Activated CD8-positive, alpha-beta memory T cell treated with anti-CD3 and anti-CD28 coated beads for 4 hours (primary cell): ENCODE measurements around the gene KLRD1.
"Not testable (repeated sequence)": the region's sequence is repeated elsewhere in the genome, so short reads cannot be mapped to it uniquely, and the experiment has no call there.

Experiments used
- DNase-seq, 2 donors: peaks; one replicate each; pipeline ENCODE4 v3.0.0-alpha.2; 2020; ENCODE audit warnings: low read depth in 2 of 2

The KLRD1 gene

GRCh38 chr12:10338470-10338869 lies 30.8 kb downstream of the KLRD1 start:
- not testable (repeated sequence) for DNase-seq

DNA sequence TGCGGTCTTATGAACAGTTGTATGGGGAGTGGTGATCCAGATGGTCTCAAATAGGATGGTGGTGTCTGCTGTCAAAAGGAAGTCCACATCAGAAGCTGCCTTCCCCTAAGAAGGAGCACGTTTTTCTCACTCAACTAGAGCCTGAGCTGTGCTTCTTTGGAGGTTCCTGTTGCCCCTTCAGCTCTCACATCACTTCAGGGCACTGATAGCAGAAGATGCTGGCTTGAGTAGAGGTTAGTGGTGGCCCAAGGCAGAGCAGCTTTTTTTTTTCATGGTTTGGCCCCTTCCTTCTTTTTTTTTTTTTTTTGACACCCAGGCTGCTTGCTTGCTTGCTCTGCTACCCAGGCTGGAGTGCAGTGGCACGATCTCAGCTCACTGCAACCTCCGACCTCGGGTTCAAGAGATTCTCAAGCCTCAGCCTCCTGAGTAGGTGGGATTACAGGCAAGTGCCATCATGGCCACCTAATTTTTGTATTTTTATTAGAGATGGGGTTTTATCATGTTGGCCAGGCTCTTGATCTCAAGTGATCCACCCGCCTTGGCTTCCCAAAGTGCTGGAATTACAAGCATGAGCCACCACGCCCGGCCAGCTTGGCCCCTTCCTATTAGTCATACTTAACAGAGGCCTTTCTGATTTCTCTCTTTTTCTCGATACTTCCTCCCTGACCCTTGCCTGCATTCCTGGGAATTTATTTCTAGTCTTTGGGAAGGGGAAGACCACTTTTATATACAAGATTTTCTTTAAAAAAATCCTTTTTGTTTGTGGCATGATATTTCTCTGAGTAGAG lies 31.6 kb downstream of the KLRD1 start:
- no peak for DNase-seq

DNA sequence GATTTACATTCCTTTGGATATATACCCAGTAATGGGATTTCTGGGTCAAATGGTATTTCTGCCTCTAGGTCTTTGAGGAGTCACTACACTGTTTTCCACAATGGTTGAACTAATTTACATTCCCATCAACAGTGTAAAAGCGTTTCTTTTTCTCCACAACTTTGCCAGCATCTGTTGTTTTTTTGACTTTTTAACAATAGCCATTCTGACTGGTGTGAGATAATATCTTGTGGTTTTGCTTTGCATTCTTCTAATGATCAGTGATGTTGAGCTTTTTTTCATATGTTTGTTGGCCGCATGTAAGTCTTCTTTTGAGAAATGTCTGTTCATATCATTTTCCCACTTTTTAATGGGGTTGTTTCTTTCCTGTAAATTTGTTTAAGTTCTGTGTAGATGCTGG lies 33.3 kb downstream of the KLRD1 start:
- DNase-seq: not testable (repeated sequence)

DNA sequence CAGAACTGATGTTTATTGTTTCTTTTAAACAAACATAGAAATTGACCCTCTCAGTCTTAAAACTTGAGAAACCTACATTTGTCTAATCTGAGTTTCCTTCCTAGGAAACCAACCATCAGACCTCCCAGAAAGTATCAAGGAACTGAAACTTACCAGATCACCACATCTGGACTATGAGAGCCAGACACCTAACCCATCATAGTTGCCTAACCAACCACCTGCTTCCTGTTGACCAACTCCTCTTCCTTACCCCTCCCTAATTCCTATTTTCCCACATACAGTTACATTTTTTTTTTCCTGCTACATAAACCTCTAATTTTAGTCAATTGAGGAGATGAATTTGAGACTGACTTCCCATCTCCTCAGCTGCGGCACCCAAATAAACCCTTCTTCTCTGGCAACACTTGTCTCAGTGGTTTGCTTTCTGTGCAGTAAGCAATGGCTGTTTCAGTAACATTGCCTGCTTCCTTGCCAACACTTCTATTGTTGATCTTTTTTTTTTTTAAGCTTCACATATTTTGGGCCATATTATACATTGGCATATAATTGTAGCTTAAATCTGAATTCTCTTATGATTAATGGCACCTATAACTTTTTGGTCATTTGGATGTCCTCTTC lies 34.3 kb downstream of the KLRD1 start:
- DNase-seq: no peak

- not testable (repeated sequence) for DNase-seq
Observed at GRCh38 chr12:10351457-10351856, 43.8 kb downstream of the KLRD1 start.

DNA sequence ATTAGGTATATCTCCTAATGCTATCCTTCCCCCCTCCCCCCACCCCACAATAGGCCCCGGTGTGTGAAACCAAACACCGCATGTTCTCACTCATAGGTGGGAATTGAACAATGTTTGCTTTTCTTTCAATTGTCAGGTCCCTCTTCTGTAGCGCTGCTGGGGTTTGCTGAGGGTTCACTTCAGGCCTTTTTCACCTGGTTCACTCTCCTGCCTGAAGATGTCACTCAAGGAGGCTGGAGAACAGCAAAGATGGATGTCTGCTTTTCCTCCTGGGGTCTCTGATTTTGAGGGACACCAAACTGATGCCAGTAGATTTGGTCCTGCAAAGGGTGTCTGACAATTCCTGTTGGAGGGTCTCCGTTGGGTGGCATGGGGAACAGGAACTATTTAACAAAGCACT lies 46.4 kb downstream of the KLRD1 start:
- DNase-seq: no peak

- no peak for DNase-seq
Observed at GRCh38 chr12:10354502-10354901, 46.8 kb downstream of the KLRD1 start.

GRCh38 chr12:10358131-10358530 lies 50.5 kb downstream of the KLRD1 start:
- no peak for DNase-seq

GRCh38 chr12:10358969-10359368 lies 51.3 kb downstream of the KLRD1 start:
- no peak for DNase-seq

- DNase-seq: no peak
Observed at GRCh38 chr12:10361084-10361483, 53.4 kb downstream of the KLRD1 start.

DNA sequence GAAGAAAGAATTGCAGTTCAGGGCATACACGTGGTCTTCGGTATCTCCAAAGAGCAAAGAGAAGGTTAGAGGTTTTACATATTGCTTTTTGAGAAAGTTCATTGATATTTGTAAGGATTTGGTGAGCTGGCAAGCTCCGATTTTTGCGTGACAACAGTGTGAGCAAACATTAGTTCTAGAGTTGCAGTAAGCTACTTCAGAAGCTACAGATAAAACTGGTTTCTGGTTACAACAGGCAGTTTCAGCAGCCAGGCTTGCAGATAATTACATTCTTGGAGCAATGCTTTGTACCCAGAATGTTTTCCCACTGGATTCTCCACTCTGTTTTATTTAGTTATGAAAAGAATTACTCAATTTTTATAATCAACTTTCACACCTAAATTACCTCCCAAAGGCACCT lies 54.0 kb downstream of the KLRD1 start:
- DNase-seq: no peak

DNA sequence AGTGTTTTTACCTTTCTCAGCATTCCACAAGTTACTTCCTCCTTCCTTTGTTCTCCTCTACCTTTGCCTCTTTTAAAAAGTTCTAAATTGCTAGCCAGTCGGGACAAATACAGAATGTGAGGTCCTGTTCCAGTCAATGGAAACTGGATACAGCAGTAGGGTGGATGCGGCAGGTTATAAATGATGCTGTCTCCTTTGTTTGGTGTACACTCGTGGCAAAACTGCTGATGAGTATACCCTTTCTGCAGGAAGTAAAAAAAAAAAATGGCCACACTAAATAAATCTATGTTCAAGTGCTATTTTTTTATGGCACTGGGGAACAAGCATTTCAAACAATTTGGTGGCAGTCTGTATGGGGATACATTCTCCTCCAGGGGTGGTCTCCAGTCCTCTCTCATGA lies 54.7 kb downstream of the KLRD1 start:
- no peak for DNase-seq

DNA sequence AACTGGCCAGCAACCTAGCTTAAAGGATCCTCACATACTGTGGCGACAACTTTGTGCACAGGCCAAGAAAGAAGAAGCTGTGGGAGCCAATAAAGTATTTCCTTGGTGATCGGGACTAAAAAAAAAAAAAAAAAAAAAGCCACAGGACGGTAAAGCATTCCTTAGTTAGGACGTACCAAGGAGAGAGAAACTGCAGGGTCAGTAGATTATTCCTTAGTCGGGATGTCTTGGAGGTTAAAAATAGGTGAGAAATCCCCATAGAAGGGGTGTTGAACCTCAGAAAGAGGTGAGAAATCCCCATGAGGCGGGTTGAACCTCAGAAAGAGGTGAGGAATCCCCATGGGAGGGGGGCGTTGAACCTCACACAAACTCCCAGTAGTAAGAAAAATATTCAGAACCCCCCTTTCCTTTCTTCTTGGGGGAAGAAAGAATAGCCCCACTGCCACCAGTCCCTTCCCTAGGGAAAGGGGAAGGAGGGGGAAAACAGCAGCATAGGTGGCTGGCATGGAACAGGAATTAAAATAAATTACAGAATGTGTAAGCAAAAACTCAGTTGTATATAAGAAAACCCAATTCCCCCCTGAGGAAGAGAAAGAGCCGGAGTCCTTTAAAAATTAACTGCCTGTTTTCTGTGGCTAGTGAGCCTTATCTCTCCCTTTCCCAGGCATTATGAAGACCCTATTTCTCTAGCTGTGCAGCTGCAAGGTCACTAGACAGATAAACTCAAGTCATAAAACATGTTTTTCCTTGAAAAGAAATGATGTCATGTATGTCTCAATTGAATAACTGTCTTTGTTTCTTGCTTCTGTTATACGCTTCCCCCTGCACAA lies 55.4 kb downstream of the KLRD1 start:
- DNase-seq: no peak

- DNase-seq: no peak
Observed at GRCh38 chr12:10363658-10363913, 55.9 kb downstream of the KLRD1 start.

DNA sequence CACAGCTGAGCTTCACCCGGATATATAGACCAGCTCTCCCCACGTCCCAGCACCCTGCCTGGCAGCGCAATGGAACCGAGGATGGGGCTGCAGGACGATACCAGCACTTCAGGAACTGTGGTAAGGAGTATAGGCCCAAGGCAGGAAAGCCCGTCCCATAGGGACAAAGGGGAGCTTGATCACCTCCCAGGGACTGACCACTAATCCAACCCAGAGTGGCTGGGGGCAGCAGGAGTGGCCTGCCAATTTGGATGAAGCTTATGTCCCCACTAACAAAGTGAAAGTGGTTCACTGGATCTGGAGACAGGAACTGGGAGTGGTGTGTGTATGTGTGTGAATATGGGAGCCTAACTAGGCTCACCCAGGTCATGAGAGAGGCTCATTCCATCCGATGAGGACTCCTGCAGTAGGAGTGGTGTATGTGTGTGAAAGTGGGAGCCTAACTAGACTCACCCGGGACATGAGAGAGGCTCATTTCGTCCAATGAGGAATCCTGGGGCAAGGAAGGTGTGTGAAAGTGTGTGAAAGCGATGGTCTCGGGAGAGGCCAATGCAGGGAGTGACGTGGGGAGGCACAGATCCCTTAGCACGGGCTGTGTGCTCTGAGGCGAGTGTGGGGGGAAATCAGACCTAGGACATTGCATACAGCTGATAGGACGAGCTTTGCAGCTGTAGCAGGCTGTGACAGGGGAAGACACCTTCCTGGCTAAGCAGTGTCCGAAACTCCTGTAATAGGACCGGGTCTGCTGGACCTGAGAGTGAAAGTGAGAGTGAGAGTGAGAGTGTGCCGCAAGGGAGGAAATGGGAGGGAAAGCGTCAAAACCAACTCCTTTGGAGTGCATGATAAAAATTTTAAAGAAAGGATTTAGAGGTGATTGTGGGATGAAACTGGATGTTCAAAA lies 56.5 kb downstream of the KLRD1 start:
- no peak for DNase-seq

GRCh38 chr12:10364815-10365622 lies 57.3 kb downstream of the KLRD1 start:
- DNase-seq: peak in 1 of 2 donors; percentile 54

DNA sequence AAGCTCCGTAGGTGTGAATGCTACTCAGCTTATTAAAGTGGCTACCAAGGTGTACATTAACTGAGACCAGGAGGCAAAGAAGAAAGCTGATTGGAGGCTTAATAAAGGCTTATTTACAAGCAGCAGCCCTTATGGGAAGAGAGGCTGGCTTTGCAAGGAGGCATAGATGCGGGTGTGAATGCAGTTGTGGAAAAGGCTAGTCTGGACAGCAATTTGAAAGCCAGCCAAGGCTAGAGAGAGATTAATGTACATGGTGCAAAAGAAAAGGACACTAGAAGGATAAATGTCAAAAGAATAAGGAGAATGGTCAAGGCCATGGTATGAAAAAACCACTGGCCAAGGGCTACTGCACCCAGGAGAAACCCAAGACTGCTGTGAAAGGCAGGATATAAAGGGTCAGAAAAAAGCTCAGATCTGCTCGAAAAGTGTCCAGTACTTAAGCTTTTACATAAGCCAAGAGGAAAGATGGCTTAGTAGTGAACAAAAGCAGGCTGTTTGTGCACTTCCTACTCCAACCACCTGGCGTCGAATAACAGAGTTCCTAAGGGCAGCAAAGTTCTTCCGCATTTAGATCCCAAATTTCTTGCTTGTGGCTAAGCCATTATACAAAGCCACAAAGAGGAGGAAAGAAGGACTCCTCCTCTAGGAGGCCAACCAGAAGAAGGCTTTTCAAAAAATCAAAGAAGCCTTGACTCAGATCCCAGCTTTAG lies 58.2 kb downstream of the KLRD1 start:
- no peak for DNase-seq

DNA sequence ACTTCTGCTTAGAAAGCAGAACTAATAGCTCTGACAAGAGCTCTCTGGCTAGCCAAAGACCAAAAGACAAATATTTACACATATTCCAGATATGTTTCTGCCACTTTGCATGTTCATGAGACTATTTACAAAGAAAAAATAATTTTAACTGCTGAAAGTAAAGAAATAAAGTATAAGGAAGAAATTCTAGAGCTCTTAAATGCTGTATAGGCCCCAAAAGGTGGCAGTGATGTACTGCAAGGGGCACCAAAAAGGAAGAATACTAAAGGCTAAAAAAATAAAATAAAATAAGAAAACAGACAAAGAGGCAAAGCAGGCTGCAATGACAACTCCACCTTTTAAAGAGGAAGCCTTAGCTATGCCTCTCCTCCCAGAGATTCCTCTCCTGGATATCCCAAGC lies 59.2 kb downstream of the KLRD1 start:
- DNase-seq: no peak

DNA sequence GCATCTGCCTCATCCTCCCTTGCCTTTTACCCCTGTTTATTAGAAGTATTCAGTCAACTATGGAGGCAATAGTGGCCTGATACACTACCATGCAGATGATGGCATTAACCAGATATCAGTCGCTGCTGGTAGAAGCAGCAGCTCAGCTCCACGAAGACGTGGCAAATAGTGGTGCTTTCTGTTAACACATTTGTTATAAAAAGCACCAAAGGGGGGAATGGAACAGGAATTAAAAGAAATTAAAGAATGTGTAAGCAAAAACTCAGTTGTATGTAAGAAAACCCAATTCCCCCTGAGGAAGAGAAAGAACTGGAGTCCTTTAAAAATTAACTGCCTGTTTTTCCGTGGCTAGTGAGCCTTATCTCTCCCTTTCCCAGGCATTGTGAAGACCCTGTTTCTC lies 60.0 kb downstream of the KLRD1 start:
- not testable (repeated sequence) for DNase-seq
